Astrocyte of the cerebellum (primary cell): ENCODE results near the gene GMPS.

Experiments
- DNase-seq: peaks from one replicate; pipeline ENCODE4 v3.0.0-alpha.2; 2011; ENCODE audit warnings: low read depth
- H3K4me3 ChIP-seq: 2 replicates; pipeline ENCODE4 v1.5.1; 2011; ENCODE audit warnings: mild to moderate bottlenecking, low read depth, low read length, moderate library complexity
- in situ Hi-C: cut with HindIII; loops from 2 replicates; pipeline ENCODE4 v1.10.0; 2017; ENCODE audit warnings: low sequenced_read_pairs
- TF ChIP-seq, protein P1 (sequence below): IDR thresholded peaks from 2 replicates; pipeline ENCODE4 v1.5.1; 2012; ENCODE audit warnings: low read length, low read depth, moderate library complexity, mild to moderate bottlenecking; ENCODE audit errors: missing control alignments

The GMPS gene

DNA sequence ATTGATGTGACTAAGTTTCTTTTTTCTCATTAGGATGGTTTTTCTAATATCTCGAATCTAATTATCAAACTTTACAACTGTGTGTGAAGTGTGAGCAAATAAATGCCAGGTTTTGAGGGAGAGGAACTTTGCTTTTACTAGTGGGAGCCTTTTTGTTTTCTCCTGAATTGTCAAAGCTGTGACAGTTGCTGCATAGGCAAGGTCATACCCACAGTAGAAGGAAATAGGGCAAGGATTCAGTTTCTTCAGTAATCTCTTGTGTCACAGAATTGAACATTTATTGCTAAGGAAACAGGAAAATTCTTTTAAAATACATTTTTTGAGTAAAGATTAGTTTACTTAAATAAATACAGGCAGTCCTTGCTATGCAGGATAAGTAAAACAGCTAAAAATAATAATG, 19.5 kb downstream of the GMPS start:
- no peak for DNase-seq
- TF ChIP-seq, protein P1, sequence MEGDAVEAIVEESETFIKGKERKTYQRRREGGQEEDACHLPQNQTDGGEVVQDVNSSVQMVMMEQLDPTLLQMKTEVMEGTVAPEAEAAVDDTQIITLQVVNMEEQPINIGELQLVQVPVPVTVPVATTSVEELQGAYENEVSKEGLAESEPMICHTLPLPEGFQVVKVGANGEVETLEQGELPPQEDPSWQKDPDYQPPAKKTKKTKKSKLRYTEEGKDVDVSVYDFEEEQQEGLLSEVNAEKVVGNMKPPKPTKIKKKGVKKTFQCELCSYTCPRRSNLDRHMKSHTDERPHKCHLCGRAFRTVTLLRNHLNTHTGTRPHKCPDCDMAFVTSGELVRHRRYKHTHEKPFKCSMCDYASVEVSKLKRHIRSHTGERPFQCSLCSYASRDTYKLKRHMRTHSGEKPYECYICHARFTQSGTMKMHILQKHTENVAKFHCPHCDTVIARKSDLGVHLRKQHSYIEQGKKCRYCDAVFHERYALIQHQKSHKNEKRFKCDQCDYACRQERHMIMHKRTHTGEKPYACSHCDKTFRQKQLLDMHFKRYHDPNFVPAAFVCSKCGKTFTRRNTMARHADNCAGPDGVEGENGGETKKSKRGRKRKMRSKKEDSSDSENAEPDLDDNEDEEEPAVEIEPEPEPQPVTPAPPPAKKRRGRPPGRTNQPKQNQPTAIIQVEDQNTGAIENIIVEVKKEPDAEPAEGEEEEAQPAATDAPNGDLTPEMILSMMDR, result no peak
- in situ Hi-C loops, result no loop called here
- H3K4me3 ChIP-seq, result no peak overlapping the region

DNA sequence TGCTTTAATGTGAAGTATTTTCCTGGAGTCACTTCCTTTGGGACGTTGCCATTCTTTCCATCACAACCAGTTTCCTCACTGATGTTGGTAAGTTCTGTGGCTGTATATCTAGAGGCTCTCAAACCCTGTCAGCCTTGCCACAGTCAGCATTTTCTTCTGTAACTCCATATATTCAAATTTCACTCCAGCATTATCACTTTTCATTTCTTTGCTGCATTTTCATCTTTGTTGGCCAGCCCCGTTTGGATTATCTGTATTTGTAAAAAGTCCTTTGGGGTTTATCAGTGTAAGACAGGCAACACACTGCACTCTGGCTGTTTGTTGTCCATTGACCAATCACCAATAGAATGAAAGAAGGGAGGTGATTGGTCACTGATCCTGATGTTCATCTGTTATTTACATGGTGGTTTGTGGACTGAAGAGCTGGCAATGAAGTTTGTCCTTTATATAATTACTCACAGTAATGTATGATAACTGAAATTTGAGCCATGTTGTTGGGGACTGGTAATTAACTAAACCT, 20.3 kb downstream of the GMPS start:
- DNase-seq, result peak; percentile 6
- no peak overlapping the region for H3K4me3 ChIP-seq
- in situ Hi-C loops, result no loop called here
- TF ChIP-seq, protein P1, result no peak

DNA sequence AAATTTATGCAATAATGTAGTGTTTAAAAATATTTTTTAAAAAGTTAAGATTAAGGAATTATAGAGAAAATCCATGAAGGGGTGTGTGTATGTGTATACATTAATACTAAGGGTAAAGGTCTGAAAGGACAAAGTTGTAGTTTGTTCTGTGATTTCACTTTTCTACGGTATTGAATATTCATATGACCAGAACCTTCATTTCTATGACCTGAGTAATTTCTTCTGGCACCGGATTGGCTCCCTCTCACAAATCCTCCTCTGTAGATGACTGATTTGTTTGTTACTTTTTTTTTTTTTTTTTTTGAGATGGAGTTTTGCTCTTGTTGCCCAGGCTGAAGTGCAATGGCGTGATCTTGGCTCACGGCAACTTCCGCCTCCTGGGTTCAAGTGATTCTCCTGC, 20.9 kb downstream of the GMPS start:
- no peak overlapping the region for H3K4me3 ChIP-seq
- in situ Hi-C loops, result no loop called here
- DNase-seq, result no peak
- TF ChIP-seq, protein P1, result no peak

DNA sequence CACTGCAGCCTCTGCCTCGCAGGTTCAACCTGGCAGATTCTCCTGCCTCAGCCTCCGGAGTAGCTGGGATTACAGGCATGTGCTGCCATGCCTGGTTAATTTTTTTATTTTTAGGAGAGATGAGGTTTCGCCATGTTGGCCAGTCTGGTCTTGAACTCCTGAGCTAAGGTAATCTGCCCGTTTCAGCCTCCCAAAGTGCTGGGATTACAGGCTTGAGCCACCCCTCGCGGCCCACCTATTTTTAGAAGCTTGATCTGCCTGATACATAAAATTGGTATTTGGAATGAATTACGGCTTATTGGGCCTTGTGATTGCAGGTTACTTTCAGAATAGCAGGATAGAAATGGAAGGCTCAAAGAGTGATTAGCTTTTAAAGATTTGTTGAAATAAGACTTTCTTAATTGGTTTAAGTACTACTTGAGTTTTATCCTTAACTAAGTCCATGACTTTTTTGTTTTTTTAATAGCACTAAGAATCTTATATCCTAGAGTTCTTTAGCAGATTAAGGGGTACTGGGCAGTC, 25.0 kb downstream of the GMPS start:
- in situ Hi-C loops, result no loop called here
- TF ChIP-seq, protein P1, result no peak
- no peak overlapping the region for H3K4me3 ChIP-seq
- no peak for DNase-seq

DNA sequence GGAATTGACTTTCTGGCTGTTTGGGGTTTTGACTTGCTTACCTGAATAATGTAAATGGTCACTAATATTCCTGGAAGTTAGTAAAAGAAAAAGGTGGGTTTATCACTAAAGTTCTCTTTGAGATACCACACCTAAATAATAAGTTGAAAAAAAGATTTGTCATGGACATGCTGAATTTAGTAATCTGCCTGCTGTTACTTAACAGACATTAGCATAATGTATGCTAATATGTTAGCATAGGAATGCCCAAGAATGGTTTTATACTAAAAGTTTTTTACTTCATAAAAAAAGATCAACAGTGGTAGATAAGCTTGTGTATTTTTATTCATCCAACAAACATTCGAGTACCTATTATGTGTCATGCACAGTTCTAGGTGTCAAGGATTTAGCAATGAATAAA, 36.5 kb downstream of the GMPS start:
- H3K4me3 ChIP-seq, result no peak overlapping the region
- TF ChIP-seq, protein P1, result no peak
- no peak for DNase-seq
- in situ Hi-C loops, result no loop called here

DNA sequence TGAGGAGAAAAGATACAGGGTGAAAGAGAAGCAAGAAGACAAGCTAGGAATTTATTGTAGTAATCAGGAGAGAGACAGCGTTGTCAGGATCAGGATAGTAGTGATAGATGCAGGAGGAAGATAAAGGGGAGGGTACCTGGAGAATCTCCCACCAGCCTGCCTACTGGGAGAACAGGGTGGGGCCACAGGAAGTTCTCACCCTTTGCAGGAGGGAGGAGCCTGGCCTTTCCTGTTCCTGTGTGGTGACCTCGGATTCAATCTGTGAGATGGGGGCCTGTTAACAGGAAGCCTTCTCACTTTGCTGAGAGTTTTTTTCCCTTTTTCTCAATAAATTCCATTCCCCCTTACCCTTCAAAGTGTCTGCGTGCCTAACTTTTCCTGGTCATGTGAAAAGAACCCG, 37.6 kb downstream of the GMPS start:
- TF ChIP-seq, protein P1, result no peak
- in situ Hi-C loops, result no loop called here
- DNase-seq, result no peak
- H3K4me3 ChIP-seq, result no peak overlapping the region

DNA sequence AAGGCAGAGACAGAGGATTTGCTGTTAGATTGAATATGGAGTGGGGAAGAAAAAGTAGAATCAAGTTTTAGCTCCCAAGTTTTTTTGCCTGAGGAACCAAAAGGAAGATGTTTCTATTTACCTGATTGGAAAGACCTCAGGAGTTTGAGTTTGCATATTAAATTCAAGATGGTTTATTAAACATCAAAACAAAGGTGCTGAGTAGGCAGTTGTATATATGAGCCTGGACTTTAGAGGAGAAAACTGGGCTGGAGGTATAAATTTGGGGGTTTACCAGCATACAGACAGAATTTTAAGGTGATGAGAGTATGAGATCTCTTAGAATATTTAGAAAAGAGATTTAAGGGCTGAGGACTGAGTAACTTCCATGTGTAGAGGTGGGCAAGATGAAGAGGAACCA, 38.2 kb downstream of the GMPS start:
- no peak overlapping the region for H3K4me3 ChIP-seq
- in situ Hi-C loops, result no loop called here

More for the DNA sequence above, 38.2 kb downstream of the GMPS start:
- no peak for DNase-seq
- TF ChIP-seq, protein P1, result no peak
